ENCODE results near the gene HDHD3.

HDHD3 gene

GRCh38 chr9:113363336-113363735 is 13.4 kb downstream of the HDHD3 start:
- DNase-seq (ENCODE audit: low read depth), result no peak

- DNase-seq (ENCODE audit: low read depth), result peak; percentile 19
Measured at GRCh38 chr9:113361304-113362018, 15.3 kb downstream of the HDHD3 start.

- DNase-seq (ENCODE audit: low read depth), result no peak
Measured at GRCh38 chr9:113360242-113360842, 16.4 kb downstream of the HDHD3 start.

- DNase-seq (ENCODE audit: low read depth), result no peak
Measured at GRCh38 chr9:113359385-113359784, 17.4 kb downstream of the HDHD3 start.

GRCh38 chr9:113356686-113357292 is 20.0 kb downstream of the HDHD3 start:
- DNase-seq (ENCODE audit: low read depth), result no peak

- no peak for DNase-seq (ENCODE audit: low read depth)
Measured at GRCh38 chr9:113355040-113355596, 21.7 kb downstream of the HDHD3 start.

- no peak for DNase-seq (ENCODE audit: low read depth)
Measured at GRCh38 chr9:113352411-113352810, 24.4 kb downstream of the HDHD3 start.

- DNase-seq (ENCODE audit: low read depth), result no peak
Measured at GRCh38 chr9:113352006-113352405, 24.8 kb downstream of the HDHD3 start.

- no peak for DNase-seq (ENCODE audit: low read depth)
Measured at GRCh38 chr9:113350937-113351336, 25.8 kb downstream of the HDHD3 start.

- DNase-seq (ENCODE audit: low read depth), result no peak
Measured at GRCh38 chr9:113350107-113350661, 26.6 kb downstream of the HDHD3 start.

GRCh38 chr9:113349445-113350094 is 27.2 kb downstream of the HDHD3 start, which contains the start of gene BSPRY:
Gene BSPRY (plus strand): TSS chr9:113349541. CDS start chr9:113349580, 39 bp downstream.
- DNase-seq (ENCODE audit: low read depth), result no peak

- DNase-seq (ENCODE audit: low read depth), result no peak
Measured at GRCh38 chr9:113349066-113349444, 27.7 kb downstream of the HDHD3 start.

GRCh38 chr9:113348437-113348836 is 28.3 kb downstream of the HDHD3 start:
- DNase-seq (ENCODE audit: low read depth), result no peak

GRCh38 chr9:113345671-113346070 is 31.1 kb downstream of the HDHD3 start:
- DNase-seq (ENCODE audit: low read depth), result no peak

GRCh38 chr9:113345190-113345589 is 31.6 kb downstream of the HDHD3 start:
- no peak for DNase-seq (ENCODE audit: low read depth)

GRCh38 chr9:113343732-113344231 is 33.0 kb downstream of the HDHD3 start:
- DNase-seq (ENCODE audit: low read depth), result peak; percentile 94

- no peak for DNase-seq (ENCODE audit: low read depth)
Measured at GRCh38 chr9:113341712-113342410, 34.9 kb downstream of the HDHD3 start.

- peak; percentile 79 for DNase-seq (ENCODE audit: low read depth)
Measured at GRCh38 chr9:113340011-113340699, 36.6 kb downstream of the HDHD3 start, which contains the start of gene WDR31. Gene WDR31 (minus strand): TSS chr9:113340275. CDS start chr9:113332022, 8,253 bp downstream.

- DNase-seq (ENCODE audit: low read depth), result no peak
Measured at GRCh38 chr9:113337714-113338113, 39.1 kb downstream of the HDHD3 start.

GRCh38 chr9:113331780-113332179 is 45.0 kb downstream of the HDHD3 start:
- no peak for DNase-seq (ENCODE audit: low read depth)

Data from stromal cell of bone marrow (primary cell).